ENCODE data around the gene SLC31A1. TPM values are rescaled to one million over a fixed set of nuclear protein-coding genes. Genes with fewer than 3 reads are reported as not detected.

Gene SLC31A1
- total and polyA plus RNA-seq, 2 of the 8 experiments (the other 6 are each of a cell fraction or from before 2014, with no cell fraction given), result 23.9 to 40.8 TPM

DNA sequence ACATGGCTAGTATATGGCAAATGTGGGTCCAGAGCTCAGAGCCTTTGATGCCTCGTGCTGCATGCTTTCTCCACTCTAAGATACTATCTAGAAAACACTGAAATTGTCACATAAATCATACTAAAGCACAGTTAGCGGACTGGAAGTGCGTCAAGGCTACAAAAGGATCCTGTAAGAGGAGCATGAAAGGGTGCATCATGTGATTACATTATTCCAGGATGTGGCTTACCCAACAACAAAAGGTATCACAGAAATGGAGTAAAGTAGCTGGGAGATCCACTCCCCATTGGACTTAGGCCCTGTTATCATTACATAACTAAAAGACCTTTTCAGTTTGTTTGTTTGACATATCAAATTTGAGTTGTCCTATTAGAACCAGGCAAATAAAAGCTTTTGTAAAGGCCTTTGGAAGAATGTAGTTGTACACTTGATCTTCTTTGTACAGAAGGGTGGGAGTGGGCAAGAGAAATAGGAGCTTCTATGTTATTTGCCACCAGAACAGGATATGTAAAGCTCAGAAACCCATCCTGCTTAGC is 6.9 kb downstream of the SLC31A1 start:
- H3K14ac ChIP-seq (ENCODE audit: insufficient read length), result no peak overlapping the region
- no peak overlapping the region for H4K91ac ChIP-seq (replicated peaks; ENCODE audit: insufficient read length, low read length)
- H4K5ac ChIP-seq (ENCODE audit: insufficient read length, low read depth, low read length), result no peak overlapping the region
- no peak overlapping the region for H3K23ac ChIP-seq (ENCODE audit: insufficient read length)
- H3K4me3 ChIP-seq (ENCODE audit: extremely low read depth in 1 of 4, insufficient read depth in 2 of 4, low read depth in 3 of 4, low read length in 4 of 4), result no peak overlapping the region
- H3K27ac ChIP-seq (ENCODE audit: low read depth, low read length), result no peak overlapping the region
- no peak overlapping the region for H2AFZ ChIP-seq (ENCODE audit: low read length)
- H2AK5ac ChIP-seq (ENCODE audit: low read depth, low read length), result no peak overlapping the region
- DNase-seq (ENCODE audit: low read depth in 1 of 2, low spot score in 2 of 2) (no peak), FAIRE-seq (no peak)
- POLR2A ChIA-PET (ENCODE audit: partially characterized antibody), result interaction anchor here (1.1 kb wide), 1 partner anchor 57 kb away, joined by 3 read pairs; no protein-coding TSS in a partner anchor
- H3K79me1 ChIP-seq (ENCODE audit: low read depth, low read length), result no peaks in the 10 kb centered on the region; the same call in 1 of the 2 replicates
- no peak overlapping the region for H2BK5ac ChIP-seq (ENCODE audit: low read depth, low read length)
- no peak overlapping the region for H3K18ac ChIP-seq (ENCODE audit: extremely low read depth, low read length)
- no peak overlapping the region for H2BK20ac ChIP-seq (ENCODE audit: low read length)
- H3K23me2 ChIP-seq (ENCODE audit: low read depth, low read length), result no peaks in the 10 kb centered on the region
- H3K79me2 ChIP-seq (ENCODE audit: control insufficient read depth in 1 of 2, insufficient read depth in 2 of 2, low read length in 2 of 2), result peaks cover 0 to 11% of the 10 kb centered on the region in 2 experiments; a peak in 2 of 4 replicates
- H2BK12ac ChIP-seq (ENCODE audit: low read depth, low read length), result no peak overlapping the region
- H3K56ac ChIP-seq (replicated peaks; ENCODE audit: insufficient read length, low read depth, low read length), result no peak overlapping the region
- CTCF ChIA-PET (ENCODE audit: partially characterized antibody), result no interaction called here
- H3K4ac ChIP-seq (replicated peaks; ENCODE audit: insufficient read length, low read depth, low read length), result no peak overlapping the region
- H3K9ac ChIP-seq (replicated peaks in 1 of 4; ENCODE audit: extremely low read depth in 1 of 4, low read depth in 3 of 4, low read length in 3 of 4), result no peak overlapping the region
- H2BK120ac ChIP-seq (replicated peaks; ENCODE audit: low read depth, low read length), result no peak overlapping the region
- H4K20me1 ChIP-seq (replicated peaks in 1 of 2; ENCODE audit: control insufficient read depth in 1 of 2, insufficient read depth in 2 of 2, low read length in 2 of 2), result peaks cover 2 to 4% of the 10 kb centered on the region in 2 experiments
- H3K4me2 ChIP-seq (ENCODE audit: insufficient read depth in 1 of 2, low read depth in 2 of 2, low read length in 2 of 2), result no peak overlapping the region
- no peak overlapping the region for H2BK15ac ChIP-seq (ENCODE audit: low read length)
- no peaks in the 10 kb centered on the region for H3K4me1 ChIP-seq (replicated peaks in 1 of 4; ENCODE audit: control insufficient read depth in 3 of 4, insufficient read depth in 4 of 4, low read length in 3 of 4)
- no peaks in the 10 kb centered on the region for H3K9me3 ChIP-seq (ENCODE audit: insufficient read depth in 2 of 2, low read depth in 1 of 2, low read length in 1 of 2)
- WGBS, 2 experiments (ENCODE audit: extremely low coverage in 1 of 2, insufficient coverage in 1 of 2, insufficient read length in 1 of 2, insufficient replicate concordance in 2 of 2, low coverage in 1 of 2, low lambda C conversion rate in 2 of 2, missing lambda C conversion rate in 1 of 2), result 93% methylated on average over 3 of the region's 3 CpGs; no CpG with 5 or more reads in 1 of the 2 experiments
- H3K36me3 ChIP-seq (ENCODE audit: control insufficient read depth in 2 of 4, insufficient read depth in 4 of 4, low read length in 3 of 4), result peaks cover 0 to 3% (median 0%) of the 10 kb centered on the region in 4 experiments; a peak in 1 of 8 replicates
- TF ChIP-seq EP300 (IDR thresholded peaks at IDR 0.05; ENCODE audit: borderline replicate concordance in 1 of 2, low read depth in 2 of 2, low read length in 2 of 2) (no peak), SP1 (IDR thresholded peaks at IDR 0.05; ENCODE audit: low read depth, low read length) (no peak), POLR2AphosphoS5 (IDR thresholded peaks at IDR 0.05; ENCODE audit: low read depth, low read length) (no peak), EGR1 (IDR thresholded peaks at IDR 0.05; ENCODE audit: borderline replicate concordance, low read depth, low read length) (no peak), POLR2A (IDR thresholded peaks at IDR 0.05; ENCODE audit: control extremely low read depth in 1 of 2, low read depth in 2 of 2, low read length in 2 of 2) (no peak), BRCA1 (IDR thresholded peaks at IDR 0.05; ENCODE audit: low read depth, low read length) (no peak), POU5F1 (IDR thresholded peaks at IDR 0.05; ENCODE audit: low read depth, low read length) (no peak), CBX5 (IDR thresholded peaks at IDR 0.05; ENCODE audit: low read depth, low read length) (no peak), CHD1 (IDR thresholded peaks at IDR 0.05; ENCODE audit: low read depth, low read length) (no peak), TAF1 (IDR thresholded peaks at IDR 0.05; ENCODE audit: low read depth, low read length) (no peak), FOSL1 (IDR thresholded peaks at IDR 0.05; ENCODE audit: insufficient read depth, low read depth, low read length) (no peak), CHD2 (IDR thresholded peaks at IDR 0.05; ENCODE audit: low read length) (no peak), CTBP2 (IDR thresholded peaks at IDR 0.05; ENCODE audit: borderline replicate concordance, insufficient read depth, insufficient read length, low read length) (no peak)
- TF ChIP-seq, protein P1, sequence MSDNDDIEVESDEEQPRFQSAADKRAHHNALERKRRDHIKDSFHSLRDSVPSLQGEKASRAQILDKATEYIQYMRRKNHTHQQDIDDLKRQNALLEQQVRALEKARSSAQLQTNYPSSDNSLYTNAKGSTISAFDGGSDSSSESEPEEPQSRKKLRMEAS (IDR thresholded peaks at IDR 0.05), result no peak
- no peak overlapping the region for H4K8ac ChIP-seq (ENCODE audit: extremely low read depth, insufficient read depth, low read length)
- H3K27me3 ChIP-seq (replicated peaks in 1 of 4; ENCODE audit: control insufficient read depth in 3 of 4, extremely low read depth in 1 of 4, insufficient read depth in 3 of 4, low read length in 3 of 4), result no peaks in the 10 kb centered on the region
